ENCODE results near the gene CLTCL1. TPM values are rescaled to one million over a fixed set of nuclear protein-coding genes. Genes with fewer than 3 reads are reported as not detected.
"Not testable (repeated sequence)": the region's sequence is repeated elsewhere in the genome, so short reads cannot be mapped to it uniquely, and the experiment has no call there.

CLTCL1 gene
- total RNA-seq, 1 experiment from 2014 or later, result 11.9 TPM

- Histone ChIP-seq H3K4me1 (ENCODE audit: control insufficient read depth, insufficient read depth, low read length) (no peaks in the 10 kb centered on the region), H3K9me3 (ENCODE audit: control insufficient read depth, insufficient read depth, low read depth, low read length) (peaks cover 6% of the 10 kb centered on the region; the same call in 1 of the 2 replicates), H3K27me3 (ENCODE audit: control insufficient read depth, insufficient read depth, low read length) (no peaks in the 10 kb centered on the region), H3K27ac (ENCODE audit: low read length) (no peak overlapping the region), H3K4me3 (ENCODE audit: low read depth in 2 of 2, low read length in 2 of 2) (no peak overlapping the region), H3K36me3 (ENCODE audit: control insufficient read depth, insufficient read depth, low read length) (no peaks in the 10 kb centered on the region)
- no peak for DNase-seq (ENCODE audit: low read depth, low spot score)
- ATAC-seq, result no peak
- intact Hi-C loops (cut with micrococcal nuclease; ENCODE audit: unreplicated experiment), result no loop called here
- POLR2A ChIA-PET, result no interaction called here
- in situ Hi-C loops (cut with HindIII; ENCODE audit: low pct_unique_long_range_greater_than_20kb, low sequenced_read_pairs), result no loop called here
- CTCF ChIA-PET, result no interaction called here
- no TSS peak for BruUV-seq (replicated peaks)
- TF ChIP-seq REST (IDR thresholded peaks at IDR 0.05; ENCODE audit: insufficient read depth in 1 of 2, low read depth in 2 of 2, low read length in 1 of 2), result no peak
- TF ChIP-seq SIN3A (IDR thresholded peaks at IDR 0.05; ENCODE audit: borderline replicate concordance, insufficient read depth, low read depth, low read length), result no peak
- TF ChIP-seq TCF7L2 (IDR thresholded peaks at IDR 0.05; ENCODE audit: low read depth, low read length), result no peak
- no peak for TF ChIP-seq CTCF (IDR thresholded peaks at IDR 0.05)
- TF ChIP-seq POLR2AphosphoS5 (IDR thresholded peaks at IDR 0.05; ENCODE audit: low read depth, low read length), result no peak
These were observed 30.2 kb upstream of the CLTCL1 start for GRCh38 chr22:19321757-19322156.

DNA sequence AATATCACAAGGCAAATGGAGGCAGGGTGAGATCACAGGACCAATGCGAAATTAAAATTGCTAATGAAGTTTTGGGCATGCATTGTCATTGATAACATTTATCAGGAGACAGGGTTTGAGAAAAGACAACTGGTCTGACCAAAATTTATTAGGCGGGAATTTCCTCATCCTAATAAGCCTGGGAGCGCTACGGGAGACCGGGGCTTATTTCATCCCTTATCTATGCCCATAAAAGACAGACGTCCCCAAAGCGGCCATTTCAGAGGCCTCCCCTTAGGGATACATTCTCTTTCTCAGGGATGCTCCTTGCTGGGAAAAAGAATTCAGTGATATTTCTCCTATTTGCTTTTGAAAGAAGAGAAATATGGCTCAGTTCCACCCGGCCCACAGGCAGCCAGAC is 28.6 kb upstream of the CLTCL1 start:
- POLR2A ChIA-PET, ATAC-seq: not testable (repeated sequence)

DNA sequence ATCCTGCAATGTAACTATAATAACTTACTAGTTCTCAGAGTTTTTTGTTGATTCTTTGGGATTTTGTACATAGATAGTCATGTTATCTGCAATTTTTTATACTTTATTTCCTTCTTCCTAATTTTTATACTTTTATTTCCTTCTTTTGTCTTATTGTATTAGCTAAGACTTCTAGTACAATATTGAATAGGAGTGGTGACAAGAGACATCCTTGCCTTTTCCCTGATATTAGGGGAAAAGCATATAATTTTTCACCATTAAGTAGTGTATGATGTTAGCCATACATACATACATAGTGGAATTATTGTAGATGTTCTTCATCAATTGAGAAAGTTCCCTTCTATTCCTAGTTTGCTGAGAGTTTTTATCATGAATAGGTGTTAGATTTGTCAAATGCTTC is 27.8 kb upstream of the CLTCL1 start:
- Histone ChIP-seq H3K4me3 (ENCODE audit: low read depth in 2 of 2, low read length in 2 of 2) (no peak overlapping the region), H3K27me3 (ENCODE audit: control insufficient read depth, insufficient read depth, low read length) (no peaks in the 10 kb centered on the region), H3K9me3 (ENCODE audit: control insufficient read depth, insufficient read depth, low read depth, low read length) (0 out of 2 replicates have a peak, but pooled peaks cover 6% of the 10 kb centered on the region), H3K36me3 (ENCODE audit: control insufficient read depth, insufficient read depth, low read length) (no peaks in the 10 kb centered on the region), H3K4me1 (ENCODE audit: control insufficient read depth, insufficient read depth, low read length) (no peaks in the 10 kb centered on the region), H3K27ac (ENCODE audit: low read length) (no peak overlapping the region)
- ChIA-PET CTCF (no interaction called here), POLR2A (no interaction called here)
- no peak for TF ChIP-seq TCF7L2 (IDR thresholded peaks at IDR 0.05; ENCODE audit: low read depth, low read length)
- TF ChIP-seq CTCF (IDR thresholded peaks at IDR 0.05), result no peak
- TF ChIP-seq POLR2AphosphoS5 (IDR thresholded peaks at IDR 0.05; ENCODE audit: low read depth, low read length), result no peak
- TF ChIP-seq SIN3A (IDR thresholded peaks at IDR 0.05; ENCODE audit: borderline replicate concordance, insufficient read depth, low read depth, low read length), result no peak
- no peak for TF ChIP-seq REST (IDR thresholded peaks at IDR 0.05; ENCODE audit: insufficient read depth in 1 of 2, low read depth in 2 of 2, low read length in 1 of 2)
- in situ Hi-C loops (cut with HindIII; ENCODE audit: low pct_unique_long_range_greater_than_20kb, low sequenced_read_pairs) (no loop called here), intact Hi-C loops (cut with micrococcal nuclease; ENCODE audit: unreplicated experiment) (no loop called here)
- no peak for ATAC-seq
- BruUV-seq (replicated peaks), result no TSS peak
- DNase-seq (ENCODE audit: low read depth, low spot score), result no peak

More for the DNA sequence above, 28.6 kb upstream of the CLTCL1 start:
- CTCF ChIA-PET; H3K4me1 ChIP-seq (ENCODE audit: control insufficient read depth, insufficient read depth, low read length); H3K4me3 ChIP-seq (ENCODE audit: low read depth in 2 of 2, low read length in 2 of 2); H3K36me3 ChIP-seq (ENCODE audit: control insufficient read depth, insufficient read depth, low read length); in situ Hi-C loops (cut with HindIII; ENCODE audit: low pct_unique_long_range_greater_than_20kb, low sequenced_read_pairs); H3K27ac ChIP-seq (ENCODE audit: low read length); intact Hi-C loops (cut with micrococcal nuclease; ENCODE audit: unreplicated experiment); H3K9me3 ChIP-seq (ENCODE audit: control insufficient read depth, insufficient read depth, low read depth, low read length); DNase-seq (ENCODE audit: low read depth, low spot score); BruUV-seq (replicated peaks); H3K27me3 ChIP-seq (ENCODE audit: control insufficient read depth, insufficient read depth, low read length): not testable (repeated sequence)
